ENCODE measurements around the gene TOP3A. TPM values are rescaled to one million over a fixed set of nuclear protein-coding genes. Genes with fewer than 3 reads are reported as not detected.
"Not testable (repeated sequence)": the region's sequence is repeated elsewhere in the genome, so short reads cannot be mapped to it uniquely, and the experiment has no call there.

The TOP3A gene
- total and polyA plus RNA-seq, 5 donors from 2014 or later, result 17.0 to 50.4 (median 19.5) TPM

DNA sequence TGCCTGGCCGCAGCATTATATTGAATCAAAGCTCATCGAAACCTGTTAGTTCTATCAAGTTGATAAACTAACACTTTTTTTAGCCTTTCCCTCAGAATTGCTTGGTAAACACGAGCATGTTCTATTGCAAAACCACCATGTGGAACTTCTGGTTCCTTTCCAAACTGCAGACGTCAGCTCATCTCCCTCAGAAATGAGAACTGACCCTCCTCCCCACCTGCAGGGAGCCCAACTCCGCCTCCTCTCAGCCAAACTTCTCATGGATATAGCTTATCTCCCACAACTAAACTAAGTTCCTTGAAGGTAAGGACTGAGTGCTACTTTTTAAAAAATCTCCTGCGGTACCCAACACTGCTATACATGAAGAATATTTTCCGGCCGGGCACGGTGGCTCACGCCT is 41.8 kb upstream of the TOP3A start:
- ATAC-seq (ENCODE audit: low read depth in 2 of 2) (no peak), DNase-seq (no peak)
- Mint-ChIP-seq H3K9me3 (no peaks in the 10 kb centered on the region), H3K36me3 (peaks cover 18% of the 10 kb centered on the region), H3K4me1 (peaks cover 0 to 8% (median 3%) of the 10 kb centered on the region in 4 donors), H3K27me3 (no peaks in the 10 kb centered on the region), H3K4me3 (peak overlapping the region in 1 of 4 donors; percentile 15), H3K27ac (peak overlapping the region in 1 of 3 donors; percentile 44)
- Histone ChIP-seq H3K36me3 (ENCODE audit: control insufficient read depth, insufficient read depth, low read length) (peaks cover 16% of the 10 kb centered on the region), H3K4me1 (ENCODE audit: control insufficient read depth, insufficient read depth, low read length, poor library complexity, severe bottlenecking) (no peaks in the 10 kb centered on the region), H3K27me3 (ENCODE audit: control insufficient read depth, insufficient read depth, low read length) (no peaks in the 10 kb centered on the region), H3K9me3 (ENCODE audit: control insufficient read depth in 2 of 2, low read length in 2 of 2) (no peaks in the 10 kb centered on the region), H3K27ac (ENCODE audit: insufficient read depth, low read length, poor library complexity, severe bottlenecking) (no peak overlapping the region), H3K4me3 (ENCODE audit: low read depth, low read length) (no peak overlapping the region)

DNA sequence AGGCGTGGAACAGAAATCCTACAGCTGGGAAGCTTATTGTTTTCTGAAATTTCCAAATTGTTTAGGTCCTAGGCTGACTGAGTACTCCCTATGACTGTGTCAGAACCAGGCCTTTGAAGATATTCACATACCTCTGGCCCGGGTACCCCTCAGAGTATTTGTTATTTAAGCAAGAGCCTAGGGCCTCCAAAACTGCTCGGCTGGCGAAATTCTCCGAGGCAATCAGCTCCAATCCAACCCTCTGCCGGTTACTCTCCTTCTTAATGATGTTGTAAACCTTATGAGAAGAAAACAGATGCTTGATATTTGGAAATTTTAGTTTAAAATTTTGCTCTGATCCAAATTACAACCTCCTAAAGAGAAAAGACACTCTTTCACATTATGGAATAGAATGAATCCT is 38.7 kb upstream of the TOP3A start:
- Mint-ChIP-seq H3K27ac (no peak overlapping the region), H3K4me1 (no peaks in the 10 kb centered on the region), H3K36me3 (peaks cover 18% of the 10 kb centered on the region)

DNA sequence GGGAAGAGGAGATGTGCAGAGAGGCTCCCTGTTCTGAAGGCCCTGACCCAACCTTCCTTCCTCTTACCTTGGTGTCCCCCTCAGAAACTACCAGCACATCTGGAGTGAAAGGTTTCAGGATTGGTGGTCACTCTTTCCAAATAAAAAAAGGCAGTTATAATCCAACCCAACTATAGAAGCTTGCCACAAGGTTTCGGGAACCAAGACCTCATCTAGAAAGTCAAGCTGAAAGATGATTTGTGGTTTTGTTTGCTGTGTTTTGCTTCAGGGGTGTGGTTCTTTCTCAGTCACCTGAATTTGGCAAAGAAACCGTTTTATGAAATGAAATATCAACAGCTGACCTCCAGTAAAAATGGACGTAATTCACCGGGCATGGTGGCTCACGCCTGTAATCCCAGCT is 29.2 kb upstream of the TOP3A start:
- Mint-ChIP-seq H3K27me3 (no peaks in the 10 kb centered on the region), H3K9me3 (no peaks in the 10 kb centered on the region), H3K36me3 (peaks cover 32% of the 10 kb centered on the region), H3K4me1 (peaks cover 0 to 9% (median 5%) of the 10 kb centered on the region in 4 donors), H3K27ac (peak overlapping the region in 2 of 3 donors; percentile 32 to 87), H3K4me3 (peak overlapping the region in 3 of 4 donors; percentile 22 to 61 (median 47))
- Histone ChIP-seq H3K4me1 (ENCODE audit: control insufficient read depth, insufficient read depth, low read length, poor library complexity, severe bottlenecking) (no peaks in the 10 kb centered on the region), H3K36me3 (ENCODE audit: control insufficient read depth, insufficient read depth, low read length) (peaks cover 31% of the 10 kb centered on the region), H3K9me3 (ENCODE audit: control insufficient read depth in 2 of 2, low read length in 2 of 2) (no peaks in the 10 kb centered on the region), H3K4me3 (ENCODE audit: low read depth, low read length) (peak overlapping the region; percentile 59), H3K27me3 (ENCODE audit: control insufficient read depth, insufficient read depth, low read length) (no peaks in the 10 kb centered on the region), H3K27ac (ENCODE audit: insufficient read depth, low read length, poor library complexity, severe bottlenecking) (no peak overlapping the region)
- ATAC-seq (ENCODE audit: low read depth in 2 of 2) (no peak), DNase-seq (peak in 1 of 3 donors; percentile 37)

More for the DNA sequence above, 38.7 kb upstream of the TOP3A start:
- no peak for ATAC-seq (ENCODE audit: low read depth in 2 of 2)
- Mint-ChIP-seq H3K9me3 (no peaks in the 10 kb centered on the region), H3K4me3 (no peak overlapping the region), H3K27me3 (no peaks in the 10 kb centered on the region)
- Histone ChIP-seq H3K4me1 (ENCODE audit: control insufficient read depth, insufficient read depth, low read length, poor library complexity, severe bottlenecking) (no peaks in the 10 kb centered on the region), H3K9me3 (ENCODE audit: control insufficient read depth in 2 of 2, low read length in 2 of 2) (no peaks in the 10 kb centered on the region), H3K27ac (ENCODE audit: insufficient read depth, low read length, poor library complexity, severe bottlenecking) (no peak overlapping the region), H3K4me3 (ENCODE audit: low read depth, low read length) (no peak overlapping the region), H3K36me3 (ENCODE audit: control insufficient read depth, insufficient read depth, low read length) (peaks cover 22% of the 10 kb centered on the region), H3K27me3 (ENCODE audit: control insufficient read depth, insufficient read depth, low read length) (no peaks in the 10 kb centered on the region)
- DNase-seq, result no peak

DNA sequence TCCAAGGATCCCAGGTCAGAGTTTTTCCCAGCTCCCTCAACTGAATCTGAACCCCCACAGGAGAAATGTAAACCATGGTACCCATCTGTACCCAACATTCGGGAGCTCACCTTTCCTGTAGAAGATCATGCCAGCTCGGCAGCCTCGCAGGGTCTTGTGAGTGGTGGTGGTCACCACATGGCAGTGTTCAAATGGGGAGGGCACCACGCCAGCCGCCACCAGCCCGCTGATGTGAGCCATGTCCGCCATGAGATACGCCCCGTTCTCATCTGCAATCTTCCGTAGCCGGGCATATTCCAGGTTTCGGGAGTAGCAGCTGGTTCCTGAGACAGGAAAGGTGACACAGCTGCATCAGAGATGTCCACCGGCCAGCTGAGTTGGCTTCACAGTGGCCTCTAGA is 25.1 kb upstream of the TOP3A start:
- Histone ChIP-seq H3K36me3 (ENCODE audit: control insufficient read depth, insufficient read depth, low read length) (peaks cover 21% of the 10 kb centered on the region), H3K4me3 (ENCODE audit: low read depth, low read length) (no peak overlapping the region), H3K4me1 (ENCODE audit: control insufficient read depth, insufficient read depth, low read length, poor library complexity, severe bottlenecking) (no peaks in the 10 kb centered on the region), H3K27ac (ENCODE audit: insufficient read depth, low read length, poor library complexity, severe bottlenecking) (no peak overlapping the region), H3K27me3 (ENCODE audit: control insufficient read depth, insufficient read depth, low read length) (no peaks in the 10 kb centered on the region), H3K9me3 (ENCODE audit: control insufficient read depth in 2 of 2, low read length in 2 of 2) (no peaks in the 10 kb centered on the region)
- no peaks in the 10 kb centered on the region for H3K27me3 Mint-ChIP-seq
- DNase-seq, result no peak
- no peak overlapping the region for H3K27ac Mint-ChIP-seq
- ATAC-seq (ENCODE audit: low read depth in 2 of 2), result no peak
- no peak overlapping the region for H3K4me3 Mint-ChIP-seq
- H3K4me1 Mint-ChIP-seq, result peaks cover 0 to 9% (median 5%) of the 10 kb centered on the region in 4 donors
- H3K9me3 Mint-ChIP-seq, result no peaks in the 10 kb centered on the region
- H3K36me3 Mint-ChIP-seq, result peaks cover 20% of the 10 kb centered on the region

DNA sequence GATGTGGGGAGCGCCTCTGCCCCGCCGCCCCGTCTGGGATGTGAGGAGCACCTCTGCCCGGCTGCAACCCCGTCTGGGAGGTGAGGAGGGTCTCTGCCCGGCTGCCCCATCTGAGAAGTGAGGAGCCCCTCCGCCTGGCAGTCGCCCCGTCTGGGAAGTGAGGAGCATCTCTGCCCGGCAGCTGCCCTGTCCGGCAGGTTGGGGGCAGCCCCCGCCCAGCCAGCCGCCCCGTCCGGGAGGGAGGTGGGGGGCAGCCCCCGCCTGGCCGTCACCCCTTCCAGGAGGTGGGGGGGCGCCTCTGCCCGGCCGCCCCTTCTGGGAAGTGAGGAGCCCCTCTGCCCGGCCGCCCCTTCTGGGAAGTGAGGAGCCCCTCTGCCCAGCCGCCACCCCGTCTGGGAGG is 23.4 kb upstream of the TOP3A start:
- DNase-seq; H3K4me3 Mint-ChIP-seq; H3K27ac ChIP-seq (ENCODE audit: insufficient read depth, low read length, poor library complexity, severe bottlenecking); H3K9me3 ChIP-seq (ENCODE audit: control insufficient read depth in 2 of 2, low read length in 2 of 2); H3K9me3 Mint-ChIP-seq; H3K4me1 ChIP-seq (ENCODE audit: control insufficient read depth, insufficient read depth, low read length, poor library complexity, severe bottlenecking); H3K27me3 Mint-ChIP-seq; ATAC-seq (ENCODE audit: low read depth in 2 of 2); H3K4me3 ChIP-seq (ENCODE audit: low read depth, low read length); H3K27ac Mint-ChIP-seq; H3K4me1 Mint-ChIP-seq; H3K27me3 ChIP-seq (ENCODE audit: control insufficient read depth, insufficient read depth, low read length): not testable (repeated sequence)
- peaks cover 20% of the 10 kb centered on the region for H3K36me3 Mint-ChIP-seq
- H3K36me3 ChIP-seq (ENCODE audit: control insufficient read depth, insufficient read depth, low read length), result peaks cover 29% of the 10 kb centered on the region

DNA sequence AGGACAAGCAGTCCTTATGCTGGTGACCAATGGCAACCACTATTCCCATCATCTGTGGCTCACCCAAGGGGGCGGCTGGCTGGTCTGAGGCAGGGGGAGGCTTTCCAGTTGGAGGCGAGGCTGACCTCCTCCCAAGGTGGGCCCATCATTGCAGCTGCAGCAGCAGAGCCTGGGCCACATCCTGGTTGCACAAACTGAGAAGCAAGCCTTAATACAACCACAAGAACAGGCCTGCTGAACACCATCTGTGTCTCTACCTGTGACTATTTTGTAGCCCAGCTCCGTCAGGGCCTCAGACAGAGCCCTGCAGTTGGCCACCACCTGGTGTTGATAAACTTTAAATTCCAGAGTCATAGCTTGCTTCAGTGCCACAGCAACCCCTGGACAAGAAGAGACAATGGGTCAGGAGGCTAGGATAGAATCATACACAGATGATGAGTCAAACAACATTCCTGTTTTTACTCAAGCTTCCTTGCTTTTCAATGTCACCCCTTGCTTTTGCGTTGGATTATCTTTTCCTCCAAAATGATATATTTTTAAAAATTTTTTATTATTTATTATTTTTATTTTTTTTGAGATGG is 18.2 kb upstream of the TOP3A start:
- Mint-ChIP-seq H3K9me3 (no peaks in the 10 kb centered on the region), H3K4me3 (peak overlapping the region in 2 of 4 donors; percentile 10 to 41), H3K27me3 (no peaks in the 10 kb centered on the region), H3K27ac (no peak overlapping the region), H3K4me1 (peaks cover 4 to 9% (median 7%) of the 10 kb centered on the region in 4 donors), H3K36me3 (peaks cover 9% of the 10 kb centered on the region)
- no peak overlapping the region for H3K27ac ChIP-seq (ENCODE audit: insufficient read depth, low read length, poor library complexity, severe bottlenecking)
- no peak overlapping the region for H3K4me3 ChIP-seq (ENCODE audit: low read depth, low read length)
- peak in 1 of 3 donors; percentile 16 for DNase-seq
- H3K36me3 ChIP-seq (ENCODE audit: control insufficient read depth, insufficient read depth, low read length), result peaks cover 46% of the 10 kb centered on the region
- no peak for ATAC-seq (ENCODE audit: low read depth in 2 of 2)
- no peaks in the 10 kb centered on the region for H3K27me3 ChIP-seq (ENCODE audit: control insufficient read depth, insufficient read depth, low read length)
- H3K9me3 ChIP-seq (ENCODE audit: control insufficient read depth in 2 of 2, low read length in 2 of 2), result no peaks in the 10 kb centered on the region
- H3K4me1 ChIP-seq (ENCODE audit: control insufficient read depth, insufficient read depth, low read length, poor library complexity, severe bottlenecking), result no peaks in the 10 kb centered on the region

DNA sequence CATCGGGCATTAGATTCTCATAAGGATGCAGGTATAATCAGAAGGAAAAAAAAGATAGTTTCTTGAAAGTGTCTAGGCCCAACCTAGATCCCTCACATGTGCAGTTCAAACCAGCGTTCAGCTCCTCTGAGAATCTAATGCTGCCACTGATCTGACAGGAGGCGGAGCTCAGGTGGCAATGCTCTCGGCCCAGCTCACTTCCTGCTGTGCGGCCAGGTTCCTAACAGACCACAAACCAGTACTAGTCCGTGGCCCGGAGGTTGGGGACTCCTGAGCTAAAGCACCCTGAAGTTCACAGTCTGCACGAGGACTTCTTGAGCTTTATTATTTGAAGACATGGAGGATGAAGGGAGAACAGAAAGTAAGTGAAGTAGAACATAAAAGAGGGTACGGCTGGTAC is 17.1 kb upstream of the TOP3A start:
- DNase-seq (no peak), ATAC-seq (ENCODE audit: low read depth in 2 of 2) (no peak)
- Mint-ChIP-seq H3K4me3 (peak overlapping the region in 1 of 4 donors; percentile 41), H3K36me3 (peaks cover 12% of the 10 kb centered on the region), H3K9me3 (no peaks in the 10 kb centered on the region), H3K27me3 (no peaks in the 10 kb centered on the region), H3K4me1 (peaks cover 4 to 9% (median 7%) of the 10 kb centered on the region in 4 donors), H3K27ac (peak overlapping the region in 2 of 3 donors; percentile 25 to 65)
- Histone ChIP-seq H3K9me3 (ENCODE audit: control insufficient read depth in 2 of 2, low read length in 2 of 2) (no peaks in the 10 kb centered on the region), H3K27ac (ENCODE audit: insufficient read depth, low read length, poor library complexity, severe bottlenecking) (no peak overlapping the region), H3K36me3 (ENCODE audit: control insufficient read depth, insufficient read depth, low read length) (peaks cover 54% of the 10 kb centered on the region), H3K27me3 (ENCODE audit: control insufficient read depth, insufficient read depth, low read length) (no peaks in the 10 kb centered on the region), H3K4me3 (ENCODE audit: low read depth, low read length) (no peak overlapping the region), H3K4me1 (ENCODE audit: control insufficient read depth, insufficient read depth, low read length, poor library complexity, severe bottlenecking) (no peaks in the 10 kb centered on the region)

DNA sequence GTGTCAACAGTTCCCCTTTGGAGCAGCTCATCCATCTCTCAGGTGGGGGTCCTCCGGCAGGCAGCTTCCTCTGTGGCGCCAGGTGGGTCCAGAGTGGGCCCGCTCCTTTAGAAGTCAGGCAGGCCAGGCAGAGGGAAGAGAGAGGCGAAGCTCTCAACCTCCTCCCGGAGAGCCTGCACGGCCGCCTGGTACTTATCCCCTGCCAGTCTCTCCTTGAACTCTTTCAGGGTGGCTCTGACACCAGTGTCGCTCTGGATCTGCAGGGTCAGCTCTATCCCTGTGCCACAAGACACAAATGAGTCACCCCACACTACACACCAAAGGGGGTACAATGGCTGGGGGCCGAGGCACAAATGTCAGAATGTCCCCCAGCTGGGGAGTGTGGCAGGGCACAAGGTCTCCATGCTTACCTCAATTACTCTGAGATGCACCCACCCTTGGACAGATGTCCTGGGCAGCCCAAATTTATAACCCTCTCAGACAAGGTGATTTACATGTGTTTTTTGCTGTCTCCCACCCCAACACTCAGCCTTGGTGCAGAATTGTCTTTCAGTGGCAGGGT is 13.9 kb upstream of the TOP3A start:
- H3K4me3 Mint-ChIP-seq, result no peak overlapping the region
- H3K4me1 Mint-ChIP-seq, result peaks cover 4 to 23% (median 11%) of the 10 kb centered on the region in 4 donors
- no peak overlapping the region for H3K27ac ChIP-seq (ENCODE audit: insufficient read depth, low read length, poor library complexity, severe bottlenecking)
- no peaks in the 10 kb centered on the region for H3K9me3 ChIP-seq (ENCODE audit: control insufficient read depth in 2 of 2, low read length in 2 of 2)
- H3K27me3 ChIP-seq (ENCODE audit: control insufficient read depth, insufficient read depth, low read length), result no peaks in the 10 kb centered on the region
- DNase-seq (no peak), ATAC-seq (ENCODE audit: low read depth in 2 of 2) (no peak)
- peak overlapping the region in 1 of 3 donors; percentile 45 for H3K27ac Mint-ChIP-seq
- H3K9me3 Mint-ChIP-seq, result no peaks in the 10 kb centered on the region
- no peaks in the 10 kb centered on the region for H3K4me1 ChIP-seq (ENCODE audit: control insufficient read depth, insufficient read depth, low read length, poor library complexity, severe bottlenecking)
- H3K36me3 Mint-ChIP-seq, result peaks cover 16% of the 10 kb centered on the region
- H3K36me3 ChIP-seq (ENCODE audit: control insufficient read depth, insufficient read depth, low read length), result peaks cover 57% of the 10 kb centered on the region
- H3K27me3 Mint-ChIP-seq, result no peaks in the 10 kb centered on the region
- H3K4me3 ChIP-seq (ENCODE audit: low read depth, low read length), result no peak overlapping the region

All from CD4-positive, CD25-positive, alpha-beta regulatory T cell (primary cell).